ENCODE results near the gene TMEM119. TPM values are rescaled to one million over a fixed set of nuclear protein-coding genes. Genes with fewer than 3 reads are reported as not detected.

TMEM119 gene
- total and polyA plus RNA-seq, 9 of the 15 experiments (the other 6 are each of a cell fraction or from before 2014, with no cell fraction given), result 0.18 TPM; not detected in 8

DNA sequence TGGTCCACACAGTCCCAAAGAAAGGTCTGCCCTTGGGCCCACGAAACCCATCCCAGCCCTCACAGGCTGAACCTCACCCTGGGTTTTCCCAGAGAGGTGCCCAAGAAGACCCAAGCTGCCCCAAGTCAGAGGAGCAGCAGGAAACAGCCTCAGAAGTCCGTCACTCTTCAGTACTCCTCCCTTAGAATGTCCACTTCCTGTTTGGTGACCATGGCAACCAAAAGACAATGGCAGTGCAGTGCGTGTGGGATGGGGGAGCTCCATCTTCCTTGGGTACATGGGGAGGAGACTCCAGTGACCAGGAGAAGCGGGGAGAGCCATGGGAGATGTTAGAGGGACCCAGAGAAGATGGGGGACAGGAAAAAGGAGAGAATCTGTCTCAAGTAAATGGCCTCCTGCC lies 24.5 kb upstream of the TMEM119 start (continued):
- TF ChIP-seq FOXM1 (IDR thresholded peaks at IDR 0.05; ENCODE audit: low read depth) (no peak), FOXM1 (CRISPR knock-in tag; IDR thresholded peaks at IDR 0.05; ENCODE audit: low read depth) (no peak), ETV5 (CRISPR knock-in tag; IDR thresholded peaks at IDR 0.05; ENCODE audit: low read depth) (no peak), MBD2 (IDR thresholded peaks at IDR 0.05; ENCODE audit: borderline replicate concordance, low read depth) (no peak), SRF (CRISPR knock-in tag; IDR thresholded peaks at IDR 0.05) (no peak), SMAD3 (CRISPR knock-in tag; conservative IDR thresholded peaks at IDR 0.05) (no peak), RBBP5 (IDR thresholded peaks at IDR 0.05; ENCODE audit: borderline replicate concordance, insufficient read depth, low read length, poor library complexity, severe bottlenecking) (no peak), NEUROD1 (IDR thresholded peaks at IDR 0.05; ENCODE audit: borderline replicate concordance, low read depth, low read length, partially characterized antibody) (no peak), KLF13 (tag; IDR thresholded peaks at IDR 0.05; ENCODE audit: borderline replicate concordance, low read depth) (no peak), ZBTB5 (IDR thresholded peaks at IDR 0.05) (no peak), ZNF780A (CRISPR knock-in tag; IDR thresholded peaks at IDR 0.05) (no peak), SP2 (IDR thresholded peaks at IDR 0.05; ENCODE audit: extremely low read depth, low read depth, low read length, poor library complexity, severe bottlenecking) (no peak), HDAC3 (IDR thresholded peaks at IDR 0.05; ENCODE audit: borderline replicate concordance, partially characterized antibody) (no peak), CEBPZ (IDR thresholded peaks at IDR 0.05; ENCODE audit: borderline replicate concordance, low read depth, low read length) (no peak), SAP30 (IDR thresholded peaks at IDR 0.05; ENCODE audit: borderline replicate concordance, insufficient read depth, low read depth, low read length, poor library complexity, severe bottlenecking) (no peak), ZNF444 (CRISPR knock-in tag; IDR thresholded peaks at IDR 0.05) (no peak)
- TF ChIP-seq, protein P1, sequence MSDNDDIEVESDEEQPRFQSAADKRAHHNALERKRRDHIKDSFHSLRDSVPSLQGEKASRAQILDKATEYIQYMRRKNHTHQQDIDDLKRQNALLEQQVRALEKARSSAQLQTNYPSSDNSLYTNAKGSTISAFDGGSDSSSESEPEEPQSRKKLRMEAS (CRISPR knock-in tag; IDR thresholded peaks at IDR 0.05), result no peak
